Fibroblast of the conjunctiva (primary cell): ENCODE results near the gene SRRM5.
"Not testable (repeated sequence)": the region's sequence is repeated elsewhere in the genome, so short reads cannot be mapped to it uniquely, and the experiment has no call there.

Experiments
- DNase-seq: peaks from one replicate; pipeline ENCODE4 v3.0.0-alpha.2; 2010; ENCODE audit warnings: low read depth

Gene SRRM5

DNA sequence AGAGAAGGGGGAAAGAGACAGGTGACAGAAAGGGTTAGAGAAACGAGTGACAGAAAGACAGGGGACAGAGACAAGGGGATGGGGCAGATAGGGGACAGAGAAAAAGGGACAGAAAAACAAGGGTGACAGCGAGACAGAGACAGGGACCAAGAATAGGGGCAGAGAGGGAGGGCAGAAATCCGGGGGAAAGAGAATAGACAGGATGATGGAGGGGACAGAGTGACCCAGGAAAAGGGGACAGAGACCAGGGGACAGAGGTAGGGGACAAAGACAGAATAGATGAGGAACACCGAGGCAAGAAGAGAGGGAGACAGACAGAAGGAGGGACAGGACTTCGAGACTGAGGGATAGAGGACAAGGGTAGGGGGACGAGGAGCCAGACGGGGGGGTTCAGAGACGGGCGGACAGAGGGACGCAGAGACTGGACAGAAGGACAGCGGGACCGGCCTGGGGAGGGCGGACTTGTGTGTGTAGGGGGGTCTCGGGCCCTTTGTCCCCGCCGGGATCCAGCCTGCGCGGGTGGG is 27.2 kb downstream of the SRRM5 start:
- DNase-seq: no peak

DNA sequence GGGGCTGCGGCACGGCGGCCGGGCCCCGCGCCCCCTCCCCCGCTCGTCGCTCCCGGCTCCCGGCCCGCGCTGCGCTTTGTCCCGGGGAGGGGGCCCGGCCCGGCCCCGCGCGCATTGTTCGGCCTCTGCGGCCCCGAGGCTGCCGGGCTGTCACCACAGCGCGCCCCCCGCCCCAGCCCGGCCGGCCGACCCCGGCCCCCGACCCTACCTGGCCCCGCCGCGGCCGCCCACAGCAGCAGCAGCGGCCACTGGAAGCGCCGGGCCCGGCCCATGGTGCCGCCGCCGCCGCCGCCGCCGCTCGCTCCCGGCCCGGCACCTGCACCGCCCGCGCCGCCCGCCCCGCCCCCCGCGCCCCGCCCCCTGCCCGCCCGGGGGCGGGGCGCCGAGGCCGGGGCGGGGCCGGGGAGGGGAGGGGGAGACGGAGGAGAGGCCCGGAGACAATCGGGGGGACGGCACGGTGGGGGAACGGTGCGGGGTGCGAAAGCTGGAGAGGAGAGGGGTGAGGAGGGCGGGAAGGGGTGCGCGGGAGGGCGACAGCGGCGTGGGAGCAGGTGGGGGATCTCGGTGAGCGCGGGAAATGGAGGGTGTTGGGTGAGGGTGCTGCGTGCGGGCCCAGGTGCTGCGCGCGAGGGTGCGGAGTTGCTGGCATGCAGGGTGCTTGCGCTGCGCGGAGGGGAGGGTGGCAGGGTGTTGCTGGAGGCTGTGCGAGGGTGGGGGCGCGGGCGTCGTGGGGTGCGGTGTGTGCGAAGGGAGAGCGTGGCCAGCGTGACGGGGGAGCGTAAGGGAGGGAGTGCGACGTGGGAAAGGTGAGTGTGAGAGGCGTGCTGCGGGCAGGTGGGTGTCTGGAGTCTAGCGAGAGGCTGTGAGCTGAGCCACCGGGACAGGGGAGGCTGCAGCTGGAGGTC is 27.9 kb downstream of the SRRM5 start, which contains the start of gene CADM4:
TSS of gene CADM4 (minus strand) at position 332 of the 905 bp plus-strand sequence. CDS start at position 272, 60 bp downstream.
- no peak for DNase-seq

DNA sequence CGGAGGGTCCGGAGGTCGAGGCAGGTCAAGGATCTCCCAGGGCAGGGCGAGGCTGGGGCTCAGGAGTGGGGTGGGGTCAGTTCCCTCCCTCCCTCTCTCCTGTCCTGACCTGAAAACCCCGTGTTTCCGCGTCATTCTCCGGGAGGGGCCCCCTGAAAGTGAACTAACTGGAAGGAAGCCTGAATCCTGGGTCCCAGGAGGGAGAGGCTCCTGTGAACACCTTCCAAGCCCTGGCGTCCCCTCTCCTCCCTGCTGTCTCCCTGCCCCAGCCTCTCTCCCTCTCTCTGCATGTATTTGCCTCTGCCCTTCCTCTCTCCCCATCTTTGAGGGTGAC is 28.5 kb downstream of the SRRM5 start:
- no peak for DNase-seq

- no peak for DNase-seq
Observed at GRCh38 chr19:43641333-43641732, 29.4 kb downstream of the SRRM5 start.

DNA sequence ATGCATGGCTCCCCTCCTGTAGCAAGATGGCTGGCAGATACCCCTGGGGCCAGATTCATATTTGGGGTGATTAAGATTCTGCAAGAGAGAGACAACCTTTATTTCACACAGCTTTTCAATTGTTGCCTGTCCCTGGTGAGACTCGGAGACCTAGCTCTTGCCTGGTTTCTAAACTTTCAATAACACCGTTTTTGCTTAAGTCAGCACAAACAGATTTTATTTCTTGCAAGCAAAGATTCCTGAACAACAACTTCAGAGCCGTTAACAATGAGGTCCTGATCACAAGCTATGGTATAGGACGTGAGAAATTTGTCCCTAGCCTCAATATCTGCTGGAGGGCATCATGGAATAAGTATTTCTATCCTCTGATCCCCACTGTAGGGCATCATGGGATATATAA is 30.6 kb downstream of the SRRM5 start:
- no peak for DNase-seq

DNA sequence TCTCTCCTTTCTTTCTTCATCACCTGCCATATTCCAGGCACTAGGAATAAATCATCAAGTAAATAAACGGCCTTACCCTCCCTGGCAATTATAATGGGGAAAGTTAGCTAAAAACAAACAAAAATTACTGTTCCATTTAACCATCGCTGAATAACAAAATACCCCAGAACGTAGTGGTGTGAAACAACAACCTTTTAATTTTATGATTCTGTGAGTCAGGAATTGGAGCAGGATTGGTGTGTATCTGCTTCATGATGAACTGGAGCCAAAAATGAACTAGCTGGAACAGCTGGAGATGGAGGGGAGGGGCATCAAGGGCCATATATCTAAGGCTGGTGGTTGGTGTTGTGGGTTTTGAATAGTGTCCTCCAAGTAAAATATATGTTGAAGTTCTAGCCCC is 31.4 kb downstream of the SRRM5 start:
- no peak for DNase-seq

DNA sequence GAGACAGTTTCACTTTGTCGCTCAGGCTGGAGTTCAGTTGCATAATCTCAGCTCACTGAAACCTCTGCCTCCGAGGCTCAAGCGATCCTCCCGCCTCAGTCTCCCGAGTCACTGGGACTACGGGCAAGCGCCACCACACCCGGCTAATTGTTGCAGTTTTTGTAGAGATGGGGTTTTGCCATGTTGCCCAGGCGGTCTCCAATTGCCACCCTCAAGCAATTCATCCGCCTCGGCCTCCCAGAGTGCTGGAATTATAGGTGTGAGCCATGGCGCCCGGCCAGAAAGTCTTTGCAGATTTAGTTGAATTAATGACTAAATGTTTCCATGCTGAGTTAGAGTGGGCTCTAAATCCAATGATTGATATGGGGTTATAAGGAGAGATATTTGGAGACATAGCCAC is 32.3 kb downstream of the SRRM5 start:
- DNase-seq: no peak

DNA sequence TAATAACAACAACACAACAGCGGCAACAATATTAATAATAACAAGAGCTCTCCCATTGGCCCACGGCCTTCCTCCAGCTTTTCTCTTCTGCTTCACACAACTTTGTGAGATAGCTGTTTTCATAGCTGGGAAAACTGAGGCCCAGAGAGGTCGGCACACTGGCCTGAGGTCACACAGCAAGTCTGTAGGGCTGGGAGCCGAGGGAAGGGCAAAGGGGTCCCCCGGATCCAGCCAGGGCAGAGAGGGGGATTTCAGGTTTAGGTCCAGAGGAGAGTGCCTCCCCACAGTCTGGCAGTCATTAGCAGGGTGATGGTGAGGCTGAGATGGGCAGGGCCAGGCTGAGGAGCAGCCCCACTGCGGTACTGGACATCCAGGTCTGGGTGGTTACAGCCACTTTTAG is 36.7 kb downstream of the SRRM5 start:
- no peak for DNase-seq

- no peak for DNase-seq
Observed at GRCh38 chr19:43649514-43649913, 37.6 kb downstream of the SRRM5 start.

- DNase-seq: not testable (repeated sequence)
Observed at GRCh38 chr19:43650276-43650675, 38.4 kb downstream of the SRRM5 start.

DNA sequence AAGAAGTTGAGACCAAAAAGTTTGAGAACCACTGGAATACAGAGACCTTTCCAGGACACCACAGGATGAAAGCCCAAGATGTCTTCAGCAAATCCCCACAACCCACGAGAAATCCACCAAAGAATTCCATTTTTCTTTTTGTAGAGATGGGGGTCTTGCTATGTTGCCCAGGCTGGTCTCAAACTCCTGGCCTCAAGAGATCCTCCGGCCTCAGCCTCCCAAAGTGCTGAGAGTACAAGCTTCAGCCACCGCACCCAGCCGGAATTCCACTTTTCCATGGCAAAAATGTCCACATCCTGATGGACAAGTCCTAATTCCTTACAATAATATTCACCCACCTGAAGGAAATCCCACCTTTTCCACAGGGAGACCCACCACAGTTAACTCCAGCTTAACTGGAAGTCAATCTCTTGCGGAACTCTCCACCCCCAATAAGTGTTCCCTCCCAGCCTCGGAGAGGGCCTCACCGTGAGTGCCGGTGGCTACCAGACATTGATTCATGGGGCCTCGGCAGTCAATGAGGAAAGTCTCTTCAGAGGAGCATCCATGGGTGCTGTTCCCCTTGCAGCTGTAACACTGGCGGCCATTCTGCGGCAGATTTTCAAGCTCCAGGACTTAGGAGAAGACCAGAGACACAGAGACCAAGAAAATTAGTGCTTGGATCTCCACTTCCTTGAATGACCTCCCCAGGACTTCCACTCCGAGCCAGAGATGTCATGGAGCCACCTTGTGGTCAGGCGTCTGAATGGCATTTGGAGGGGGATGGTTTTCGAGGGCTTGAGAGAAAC is 40.1 kb downstream of the SRRM5 start:
- peak; percentile 53 for DNase-seq

DNA sequence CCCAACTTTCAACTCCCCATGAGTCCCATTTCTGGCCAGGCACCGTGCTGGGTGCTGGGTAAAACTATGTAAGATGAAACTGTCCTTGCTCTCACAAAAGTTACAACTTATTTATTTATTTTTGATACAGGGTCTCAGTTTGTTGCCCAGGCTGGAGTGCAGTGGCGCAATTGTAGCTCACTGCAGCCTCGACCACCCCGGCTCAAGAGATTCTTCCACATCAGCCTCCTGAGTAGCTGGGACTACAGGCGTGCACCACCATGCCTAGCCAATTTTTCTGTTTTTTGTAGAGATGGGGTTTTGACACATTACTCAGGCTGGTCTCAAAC is 40.6 kb downstream of the SRRM5 start:
- DNase-seq: no peak

DNA sequence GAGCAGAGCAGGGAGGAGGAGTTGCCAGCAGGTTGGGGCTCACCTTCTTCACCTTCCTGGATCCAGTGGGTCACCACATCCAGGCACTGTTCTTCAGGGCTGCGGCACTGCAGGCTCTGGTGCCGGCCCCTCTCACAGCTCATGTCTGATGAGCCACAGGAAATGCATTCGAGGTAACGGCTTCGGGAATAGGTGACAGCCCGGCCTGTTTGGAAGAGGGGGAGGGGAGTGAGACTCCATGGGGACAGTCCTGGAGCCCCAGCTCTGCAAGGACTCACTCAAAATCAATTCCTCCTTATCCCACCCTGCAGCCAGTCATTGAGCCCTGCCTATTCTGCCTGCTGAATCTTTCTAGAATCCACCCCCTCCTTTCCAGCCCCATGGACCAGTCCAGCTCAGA is 44.5 kb downstream of the SRRM5 start:
- DNase-seq: no peak

DNA sequence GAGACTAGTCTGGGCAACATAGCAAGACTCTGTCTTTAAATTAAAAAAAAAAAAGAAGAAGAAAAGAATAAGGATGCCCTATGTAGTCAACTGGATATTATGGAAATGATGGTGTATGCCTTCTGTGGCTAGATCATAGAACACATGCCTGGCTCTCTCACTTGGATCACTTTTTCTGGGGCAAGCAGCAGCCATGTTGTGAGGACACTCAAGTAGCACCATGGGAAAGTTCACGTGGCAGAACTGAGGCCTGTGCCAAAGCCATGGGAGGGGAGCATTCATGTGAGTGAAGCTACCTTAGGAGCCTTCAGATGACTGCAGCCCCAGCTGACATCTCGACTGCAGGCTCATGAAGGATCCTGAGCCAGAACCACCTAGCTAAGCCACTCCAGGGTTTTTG is 46.1 kb downstream of the SRRM5 start:
- no peak for DNase-seq

- no peak for DNase-seq
Observed at GRCh38 chr19:43658494-43658893, 46.6 kb downstream of the SRRM5 start.

DNA sequence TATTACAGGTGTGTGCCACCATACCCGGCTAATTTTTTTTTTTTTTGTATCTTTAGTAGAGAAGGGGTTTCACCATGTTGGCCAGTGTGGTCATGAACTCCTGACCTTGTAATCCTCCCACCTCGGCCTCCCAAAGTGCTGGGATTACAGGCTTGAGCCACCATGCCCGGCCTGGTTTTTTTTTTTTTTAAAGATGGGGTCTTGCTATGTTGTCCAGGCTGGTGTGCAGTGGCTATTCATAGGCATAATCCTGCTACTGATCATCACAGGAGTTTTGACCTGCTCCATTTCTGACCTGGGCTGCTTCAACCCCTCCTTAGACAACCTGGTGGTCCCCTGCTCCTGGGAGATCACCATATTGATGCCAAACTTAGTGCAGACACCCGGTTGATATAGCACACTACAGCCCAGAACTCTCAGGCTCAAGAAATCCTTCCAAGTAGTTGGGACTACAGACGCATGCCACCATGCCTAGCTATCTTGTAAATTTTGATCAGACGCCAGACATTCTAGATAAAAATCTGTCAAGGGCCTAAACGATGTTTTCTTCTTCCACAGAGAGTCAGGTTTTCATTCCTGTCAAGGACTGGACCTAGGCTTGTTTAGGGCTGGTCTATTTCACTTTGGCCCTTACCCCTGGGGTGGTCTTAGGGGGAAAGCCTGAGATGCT is 48.5 kb downstream of the SRRM5 start:
- no peak for DNase-seq

DNA sequence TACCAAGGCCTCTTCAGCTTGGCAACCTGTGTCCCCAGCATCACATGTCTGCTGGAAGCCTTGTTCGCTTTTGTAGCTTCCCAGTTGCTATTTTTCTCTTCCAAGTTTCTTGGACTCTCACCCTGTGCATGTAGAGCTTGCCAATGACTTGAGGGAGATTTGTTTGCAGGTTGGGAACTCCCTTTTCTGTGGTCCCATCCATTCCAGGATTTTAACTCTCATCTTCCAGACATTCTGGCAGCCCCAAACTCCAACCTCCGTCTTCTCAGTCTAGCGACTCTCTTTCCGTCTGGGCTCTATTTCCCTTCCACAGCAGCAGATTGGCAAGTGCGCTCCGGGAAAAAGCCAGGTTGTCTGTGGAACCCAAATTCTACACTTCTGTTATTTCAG is 49.1 kb downstream of the SRRM5 start:
- no peak for DNase-seq

DNA sequence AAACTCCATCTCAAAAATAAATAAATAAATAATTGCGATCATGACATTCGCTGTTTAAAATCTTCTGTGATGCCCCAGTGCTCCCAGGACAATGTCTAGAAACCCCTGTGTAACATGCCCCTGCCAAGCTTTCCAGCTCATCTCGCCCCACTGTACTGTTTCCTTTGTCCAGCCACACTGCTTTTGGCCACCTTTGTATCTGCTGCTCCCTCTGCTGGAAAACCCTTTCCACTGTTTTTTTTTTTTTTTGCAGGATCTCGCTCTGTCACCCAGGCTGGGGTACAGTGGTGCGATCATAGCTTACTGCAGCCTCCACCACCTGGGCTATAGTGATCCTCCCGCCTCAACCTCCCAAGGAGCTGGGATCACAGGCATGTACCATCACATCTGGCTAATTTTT is 50.6 kb downstream of the SRRM5 start:
- no peak for DNase-seq

DNA sequence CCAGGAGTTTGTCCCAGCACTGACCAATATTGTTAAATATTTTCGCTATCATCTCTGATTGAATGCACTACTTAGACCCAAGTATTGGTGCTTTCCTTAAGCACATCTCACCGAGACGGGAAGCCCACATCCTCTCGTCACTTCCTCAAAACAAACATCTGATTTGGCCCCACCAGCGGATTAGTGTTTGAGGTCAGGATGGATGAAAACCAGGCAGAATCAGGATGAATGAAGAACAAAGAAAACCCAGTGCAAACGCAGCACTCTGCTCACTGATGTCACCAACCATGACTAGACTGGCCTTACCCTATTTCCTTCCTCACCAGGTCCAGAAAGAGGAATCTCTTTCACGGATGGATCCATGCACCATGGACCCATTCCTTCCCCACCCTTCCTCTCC is 52.1 kb downstream of the SRRM5 start:
- DNase-seq: no peak
